Mesenteric fat pad (tissue), 1 donor: ENCODE results near the gene CCNF. TPM values are rescaled to one million over a fixed set of nuclear protein-coding genes. Genes with fewer than 3 reads are reported as not detected.
"Not testable (repeated sequence)": the region's sequence is repeated elsewhere in the genome, so short reads cannot be mapped to it uniquely, and the experiment has no call there.

Experiments
- DNase-seq: peaks from one replicate; pipeline ENCODE4 v3.0.0-alpha.2; 2020; ENCODE audit warnings: low spot score
- long read RNA-seq: library from polyadenylated mRNA; unstranded; transcript quantifications from one replicate; pipeline ENCODE4 v2.0.0, GENCODE V29; 2020
- total RNA-seq: library from RNA; stranded (reverse); fragmentation: NEBNext Ultra II Directional; extraction: Animal tissue kit (Norgen Biotek cat#: 25700); gene quantifications from one replicate; pipeline ENCODE4 v1.2.1, GENCODE V29; 2021
- donor health status: DM: yes; HTN: yes; CAD: no.

The CCNF gene
- 3.9 TPM for total RNA-seq
- long read RNA-seq, full-length matches to known transcripts, result 2 of 7 reads
- long read RNA-seq, partial matches to known transcripts, result 1 of 7 reads
- long read RNA-seq, other reads (novel, unspliced or antisense), result 4 of 7 reads

- peak; percentile 99 for DNase-seq
Measured at GRCh38 chr16:2429034-2429770, at the start of gene CCNF. Gene CCNF, plus strand, starts transcription at chr16:2429447. Its CDS starts 35 bp downstream, at chr16:2429482.

DNA sequence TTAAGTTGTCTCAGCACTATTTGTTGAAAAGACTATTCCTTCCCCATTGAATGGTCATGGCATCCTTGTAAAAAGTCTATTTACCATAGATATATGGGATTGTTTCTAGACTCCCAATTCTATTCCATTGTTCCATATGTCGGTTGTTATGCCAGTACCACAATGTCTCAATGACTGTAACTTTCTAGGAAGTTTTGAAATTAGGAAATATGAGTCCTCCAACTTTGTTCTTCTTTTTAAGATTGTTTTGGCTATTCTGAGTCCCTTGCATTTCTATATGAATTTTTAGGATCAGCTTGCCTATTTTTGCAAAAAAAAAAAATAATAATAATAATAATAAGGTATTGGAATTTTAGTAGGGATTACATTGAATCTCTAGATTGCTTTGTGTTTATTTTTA, 45.7 kb upstream of the CCNF start:
- DNase-seq, result no peak

- DNase-seq, result no peak
Measured at GRCh38 chr16:2384426-2384825, 44.8 kb upstream of the CCNF start.

DNA sequence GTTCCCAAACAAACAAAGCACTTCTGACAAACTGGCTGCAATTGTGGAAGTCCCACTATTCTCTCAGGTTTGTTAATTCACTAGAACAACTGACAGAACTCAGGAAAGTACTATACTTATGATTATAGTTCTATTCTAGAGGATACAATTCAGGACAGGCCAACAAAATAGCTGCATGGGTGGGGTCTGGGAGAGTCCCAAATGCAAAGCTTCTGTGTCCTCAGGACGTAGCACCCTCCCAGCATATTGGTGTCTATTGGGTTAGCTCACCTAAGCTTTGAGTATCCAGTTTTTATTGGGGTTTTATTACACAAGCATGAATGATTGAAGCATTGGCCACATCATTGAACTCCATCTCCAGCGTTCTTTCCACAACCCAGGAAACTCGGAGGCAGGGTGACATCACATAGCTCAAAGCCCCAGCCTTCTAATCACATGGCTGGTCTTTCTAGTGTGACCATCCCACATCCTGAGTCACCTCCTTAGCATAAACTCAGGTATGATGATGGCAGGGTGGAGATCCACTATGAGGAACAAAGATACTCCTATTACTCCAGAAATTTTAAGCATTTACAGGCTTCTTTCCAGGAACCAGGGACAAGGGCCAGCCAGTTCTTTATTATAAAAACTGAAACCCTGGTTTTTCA, 43.9 kb upstream of the CCNF start:
- DNase-seq, result no peak

GRCh38 chr16:2385982-2386381, 43.3 kb upstream of the CCNF start:
- not testable (repeated sequence) for DNase-seq

DNA sequence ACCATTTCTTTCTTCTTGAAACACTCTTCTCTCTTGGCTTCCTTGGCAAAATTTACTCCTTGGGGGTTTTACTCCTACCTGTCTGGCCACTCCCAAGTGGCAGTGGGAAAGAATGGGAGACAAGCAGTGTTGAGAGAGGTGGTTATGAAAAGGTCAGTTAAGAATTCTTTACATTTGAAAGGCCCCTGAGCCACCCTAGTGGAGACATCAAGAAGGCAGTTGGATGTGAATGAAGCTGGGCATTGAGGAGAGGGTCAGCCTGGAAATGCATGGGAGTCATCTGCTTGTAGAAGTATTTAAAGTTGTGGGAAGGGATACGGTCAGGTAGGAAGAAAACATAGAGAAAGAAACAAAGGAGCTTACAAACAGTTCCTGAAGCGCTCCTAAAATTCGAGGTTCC, 42.3 kb upstream of the CCNF start:
- no peak for DNase-seq

DNA sequence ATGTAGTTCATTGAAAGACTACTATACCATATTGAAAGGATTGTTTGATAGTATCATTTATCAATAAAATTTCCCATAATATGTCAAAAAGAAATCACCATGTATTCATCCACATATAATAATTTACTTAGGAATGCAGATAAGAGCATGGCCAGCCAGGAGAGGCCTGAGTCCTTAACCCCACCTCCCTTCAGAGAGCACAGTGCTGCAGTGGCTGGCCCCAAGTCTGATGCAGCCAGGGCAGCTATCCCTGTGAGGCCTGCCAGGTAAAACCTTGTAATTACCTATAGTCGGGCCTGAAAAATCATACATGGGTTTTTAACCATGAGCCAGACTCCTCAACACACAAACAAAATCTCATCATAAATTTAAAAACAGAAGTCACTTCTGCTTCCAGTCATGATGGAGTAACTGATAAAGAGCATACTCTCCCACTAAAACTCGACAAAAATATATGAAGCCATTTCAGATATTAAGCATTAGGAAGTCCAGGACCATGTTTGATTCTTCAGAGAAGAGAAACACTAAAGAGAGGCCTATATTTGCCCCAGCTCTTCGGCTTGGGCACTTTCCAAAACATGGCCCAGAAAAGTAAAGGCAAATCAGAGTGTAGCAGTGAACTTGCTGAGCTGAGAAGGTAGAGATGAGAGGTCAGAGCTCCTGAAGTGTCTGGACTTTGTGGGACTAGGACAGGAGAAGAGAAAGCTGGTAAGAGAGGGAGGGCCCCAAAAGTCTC, 40.9 kb upstream of the CCNF start:
- DNase-seq, result no peak

DNA sequence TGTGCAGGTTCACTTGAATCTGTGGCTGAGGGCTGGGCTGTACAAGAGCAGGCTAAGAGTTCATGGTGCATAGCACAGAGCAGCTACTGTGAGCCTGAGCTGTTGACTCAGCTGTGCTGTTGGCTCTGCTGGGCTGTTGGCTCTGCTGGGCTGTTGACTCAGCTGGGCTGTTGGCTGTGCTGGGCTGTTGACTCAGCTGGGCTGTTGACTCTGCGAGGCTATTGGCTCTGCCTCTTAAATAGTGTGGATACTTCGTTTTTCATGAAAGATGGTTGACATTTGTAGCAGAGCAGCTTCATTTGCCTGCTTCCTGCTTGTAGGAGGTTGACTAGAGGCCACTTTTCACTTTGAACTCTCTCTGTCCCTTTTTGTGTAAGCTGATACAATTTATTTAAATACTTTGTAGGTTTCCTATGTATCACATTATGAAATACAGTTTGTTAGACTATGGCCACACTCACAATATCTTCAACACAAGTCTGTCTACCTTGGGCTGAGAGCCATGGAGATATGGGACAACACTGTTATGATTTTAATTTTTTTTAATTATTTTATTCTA, 40.3 kb upstream of the CCNF start:
- no peak for DNase-seq

- DNase-seq, result no peak
Measured at GRCh38 chr16:2392025-2392424, 37.2 kb upstream of the CCNF start.

GRCh38 chr16:2398520-2398919, 30.7 kb upstream of the CCNF start:
- no peak for DNase-seq

DNA sequence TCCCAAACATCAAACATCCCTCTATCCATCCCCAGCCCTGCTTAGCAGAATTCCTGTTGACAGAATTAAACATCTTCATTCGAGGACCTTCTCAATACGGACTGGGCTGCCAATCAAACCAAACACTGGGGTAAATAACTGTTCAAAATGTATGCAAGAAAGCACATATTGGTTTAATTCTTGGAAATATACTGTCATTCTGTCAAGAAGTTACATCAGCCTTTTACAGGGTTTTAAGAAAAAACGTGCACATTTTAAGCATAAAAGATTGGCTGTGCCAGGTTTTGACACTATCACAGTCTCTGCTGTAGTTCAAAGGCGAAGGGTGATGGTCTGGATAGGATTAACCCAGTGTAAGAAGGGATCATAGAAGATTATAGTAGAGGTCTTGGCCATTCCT, 25.1 kb upstream of the CCNF start:
- no peak for DNase-seq

- DNase-seq, result no peak
Measured at GRCh38 chr16:2415085-2415484, 14.2 kb upstream of the CCNF start.

DNA sequence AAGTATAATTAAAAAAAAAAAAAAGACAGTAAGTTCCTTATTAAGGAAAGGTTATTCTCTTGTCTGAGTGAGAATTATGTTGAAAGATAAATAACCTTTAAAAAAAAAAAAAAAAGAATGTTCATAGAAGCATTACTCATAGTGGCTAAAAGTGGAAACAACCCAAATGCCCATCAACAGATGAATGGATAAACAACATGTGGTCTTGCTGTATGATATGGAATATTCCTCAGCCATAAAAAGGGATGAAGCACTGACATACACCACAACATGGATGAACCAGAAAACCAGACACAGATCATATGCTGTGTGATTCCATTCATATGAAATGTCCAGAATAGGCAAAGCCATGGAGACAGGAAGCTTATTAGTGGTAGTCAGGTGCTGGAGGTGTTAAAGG, 9.2 kb upstream of the CCNF start:
- no peak for DNase-seq

- peak; percentile 45 for DNase-seq
Measured at GRCh38 chr16:2422123-2422867, 7.0 kb upstream of the CCNF start.

GRCh38 chr16:2424061-2425007, 4.9 kb upstream of the CCNF start:
- DNase-seq, result no peak

DNA sequence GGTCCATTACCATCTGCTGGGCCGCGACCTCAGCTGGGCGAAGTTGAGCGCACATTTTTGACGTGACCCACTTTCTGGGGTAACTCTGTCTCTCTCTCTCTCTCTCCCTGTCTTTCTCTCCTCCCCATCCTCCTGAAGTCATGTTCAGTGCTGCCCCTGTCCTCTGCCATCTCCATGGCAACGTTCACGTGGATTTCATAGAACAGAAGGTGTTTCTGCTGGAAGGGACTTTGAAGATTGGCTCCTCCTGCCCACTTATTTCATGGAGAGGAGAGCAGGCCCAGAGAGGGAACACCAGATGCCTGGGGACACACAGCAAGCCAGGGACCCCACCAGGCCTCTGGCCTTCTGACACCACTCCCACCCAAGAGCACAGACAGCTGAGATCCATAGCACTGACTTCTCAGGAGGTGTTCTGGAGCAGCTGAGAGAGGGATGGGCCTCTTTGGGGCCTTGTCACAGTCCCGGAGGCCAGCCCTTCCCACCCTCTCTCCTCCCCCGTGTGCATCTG, 4.2 kb upstream of the CCNF start:
- no peak for DNase-seq

DNA sequence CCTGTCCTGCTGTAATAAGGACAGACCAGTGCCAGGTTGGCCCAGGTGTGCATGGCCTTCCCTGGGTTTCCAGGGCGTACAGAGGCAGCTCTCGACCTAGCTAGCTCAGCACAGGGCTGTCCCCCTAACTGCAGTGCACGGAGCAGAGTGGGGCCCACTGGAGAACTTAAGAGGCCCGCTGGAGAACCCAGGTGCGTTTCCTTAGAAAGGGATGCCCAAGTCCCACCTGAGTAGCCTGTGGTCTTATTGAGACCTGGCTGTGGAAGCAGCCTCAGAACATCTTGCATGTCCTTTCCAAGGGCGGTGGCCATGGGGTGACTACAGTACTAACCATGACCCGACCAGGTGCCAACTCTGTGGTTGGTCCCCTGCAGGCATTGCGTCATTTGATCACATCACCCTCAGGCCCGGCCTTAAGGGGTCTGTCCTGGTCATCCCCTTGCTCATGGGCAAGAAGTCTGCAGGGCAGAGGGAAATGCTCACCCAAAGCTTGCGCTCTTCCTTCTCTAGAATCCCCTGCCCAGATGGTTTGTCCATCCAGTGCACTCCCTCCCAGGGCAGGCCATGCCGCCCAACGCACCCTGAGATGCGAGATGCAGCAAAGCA, 3.3 kb upstream of the CCNF start:
- DNase-seq, result no peak

GRCh38 chr16:2426941-2427361, 2.3 kb upstream of the CCNF start:
- DNase-seq, result no peak

GRCh38 chr16:2427526-2427925, 1.7 kb upstream of the CCNF start:
- DNase-seq, result no peak
